KOPT-K1 (cell line): ENCODE measurements around the gene TIMP3.

Source experiments
- H3K27ac ChIP-seq: fragments of 200-600 bp; sonication (generic); 2 replicates; pipeline ENCODE4 v1.5.1; 2016; ENCODE audit warnings: antibody characterized with exemption, mild to moderate bottlenecking, low read depth, low read length; ENCODE audit not compliant: poor library complexity, severe bottlenecking
- H3K36me3 ChIP-seq: fragments of 200-600 bp; sonication (generic); 2 replicates; pipeline ENCODE4 v1.5.1; 2017; ENCODE audit warnings: antibody characterized with exemption, mild to moderate bottlenecking, low read length, moderate library complexity; ENCODE audit not compliant: insufficient read depth
- H3K9me3 ChIP-seq: fragments of 200-600 bp; sonication (generic); 2 replicates; pipeline ENCODE4 v1.5.1; 2017; ENCODE audit warnings: antibody characterized with exemption, low read length, mild to moderate bottlenecking; ENCODE audit not compliant: insufficient read depth, poor library complexity, severe bottlenecking

Gene TIMP3

GRCh38 chr22:32776397-32776796 lies 25.1 kb upstream of the TIMP3 start:
- Histone ChIP-seq H3K36me3 (no peaks in the 10 kb centered on the region), H3K9me3 (no peaks in the 10 kb centered on the region), H3K27ac (no peak overlapping the region)

DNA sequence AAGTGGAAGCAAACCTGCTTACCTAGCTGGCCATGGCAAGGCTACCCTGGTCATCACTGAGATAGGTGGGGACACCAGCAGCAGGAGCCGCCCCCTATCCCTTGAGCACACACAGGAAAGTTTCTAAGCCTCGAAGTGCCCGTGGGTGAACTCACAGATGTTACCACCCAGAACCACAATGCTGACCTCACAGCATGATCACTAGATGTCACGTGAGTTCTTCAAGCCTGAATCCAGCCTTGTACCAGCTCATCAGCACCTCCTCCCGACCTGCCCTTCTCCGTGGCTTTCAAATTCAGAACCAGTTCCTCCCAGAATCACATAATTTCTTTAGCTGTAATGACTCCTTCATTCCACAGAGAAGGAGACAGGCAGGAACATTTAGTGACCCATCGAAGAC lies 24.7 kb upstream of the TIMP3 start:
- Histone ChIP-seq H3K9me3 (no peaks in the 10 kb centered on the region), H3K36me3 (no peaks in the 10 kb centered on the region), H3K27ac (no peak overlapping the region)

- no peaks in the 10 kb centered on the region for H3K36me3 ChIP-seq
- H3K27ac ChIP-seq = no peak overlapping the region
- H3K9me3 ChIP-seq = no peaks in the 10 kb centered on the region
These were observed 23.5 kb upstream of the TIMP3 start for GRCh38 chr22:32777987-32778386.

- Histone ChIP-seq H3K27ac (no peak overlapping the region), H3K9me3 (no peaks in the 10 kb centered on the region), H3K36me3 (no peaks in the 10 kb centered on the region)
These were observed 20.7 kb upstream of the TIMP3 start for GRCh38 chr22:32780726-32781310.

GRCh38 chr22:32781695-32782094 lies 19.8 kb upstream of the TIMP3 start:
- H3K9me3 ChIP-seq = no peaks in the 10 kb centered on the region
- H3K36me3 ChIP-seq = no peaks in the 10 kb centered on the region

GRCh38 chr22:32785321-32786026 lies 16.0 kb upstream of the TIMP3 start:
- Histone ChIP-seq H3K27ac (no peak overlapping the region), H3K9me3 (no peaks in the 10 kb centered on the region), H3K36me3 (no peaks in the 10 kb centered on the region)

More at GRCh38 chr22:32781695-32782094, 19.8 kb upstream of the TIMP3 start:
- no peak overlapping the region for H3K27ac ChIP-seq

- no peaks in the 10 kb centered on the region for H3K36me3 ChIP-seq
- no peaks in the 10 kb centered on the region for H3K9me3 ChIP-seq
- no peak overlapping the region for H3K27ac ChIP-seq
These were observed 15.5 kb upstream of the TIMP3 start for GRCh38 chr22:32786027-32786418.

GRCh38 chr22:32788904-32789624 lies 12.4 kb upstream of the TIMP3 start:
- H3K36me3 ChIP-seq = no peaks in the 10 kb centered on the region
- H3K9me3 ChIP-seq = no peaks in the 10 kb centered on the region
- H3K27ac ChIP-seq = no peak overlapping the region

GRCh38 chr22:32789797-32790620 lies 11.5 kb upstream of the TIMP3 start:
- no peak overlapping the region for H3K27ac ChIP-seq

GRCh38 chr22:32791056-32791455 lies 10.4 kb upstream of the TIMP3 start:
- Histone ChIP-seq H3K9me3 (no peaks in the 10 kb centered on the region), H3K36me3 (no peaks in the 10 kb centered on the region), H3K27ac (no peak overlapping the region)

More at GRCh38 chr22:32789797-32790620, 11.5 kb upstream of the TIMP3 start:
- no peaks in the 10 kb centered on the region for H3K9me3 ChIP-seq
- H3K36me3 ChIP-seq = no peaks in the 10 kb centered on the region

DNA sequence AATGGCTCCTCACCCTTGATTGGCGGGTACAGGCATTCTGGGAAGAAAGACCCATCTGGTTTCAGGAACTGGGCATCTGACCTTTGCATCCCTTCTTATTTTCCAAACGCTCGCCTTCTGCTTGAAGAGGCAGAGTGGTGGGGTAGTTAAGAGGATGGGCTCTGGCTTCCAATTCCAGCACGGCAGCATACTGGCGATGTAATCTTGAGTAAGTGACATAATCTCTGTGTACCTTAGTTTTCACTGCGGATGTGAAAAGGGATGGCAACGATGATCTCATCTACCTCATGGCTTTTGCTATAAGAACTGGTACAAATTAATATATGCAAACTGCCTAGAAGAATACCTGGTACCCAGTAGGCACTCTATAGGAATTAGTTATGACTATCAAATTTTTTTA lies 10.0 kb upstream of the TIMP3 start:
- Histone ChIP-seq H3K9me3 (no peaks in the 10 kb centered on the region), H3K27ac (no peak overlapping the region), H3K36me3 (no peaks in the 10 kb centered on the region)

GRCh38 chr22:32793589-32793988 lies 7.9 kb upstream of the TIMP3 start:
- H3K36me3 ChIP-seq = no peaks in the 10 kb centered on the region
- H3K9me3 ChIP-seq = no peaks in the 10 kb centered on the region
- no peak overlapping the region for H3K27ac ChIP-seq

DNA sequence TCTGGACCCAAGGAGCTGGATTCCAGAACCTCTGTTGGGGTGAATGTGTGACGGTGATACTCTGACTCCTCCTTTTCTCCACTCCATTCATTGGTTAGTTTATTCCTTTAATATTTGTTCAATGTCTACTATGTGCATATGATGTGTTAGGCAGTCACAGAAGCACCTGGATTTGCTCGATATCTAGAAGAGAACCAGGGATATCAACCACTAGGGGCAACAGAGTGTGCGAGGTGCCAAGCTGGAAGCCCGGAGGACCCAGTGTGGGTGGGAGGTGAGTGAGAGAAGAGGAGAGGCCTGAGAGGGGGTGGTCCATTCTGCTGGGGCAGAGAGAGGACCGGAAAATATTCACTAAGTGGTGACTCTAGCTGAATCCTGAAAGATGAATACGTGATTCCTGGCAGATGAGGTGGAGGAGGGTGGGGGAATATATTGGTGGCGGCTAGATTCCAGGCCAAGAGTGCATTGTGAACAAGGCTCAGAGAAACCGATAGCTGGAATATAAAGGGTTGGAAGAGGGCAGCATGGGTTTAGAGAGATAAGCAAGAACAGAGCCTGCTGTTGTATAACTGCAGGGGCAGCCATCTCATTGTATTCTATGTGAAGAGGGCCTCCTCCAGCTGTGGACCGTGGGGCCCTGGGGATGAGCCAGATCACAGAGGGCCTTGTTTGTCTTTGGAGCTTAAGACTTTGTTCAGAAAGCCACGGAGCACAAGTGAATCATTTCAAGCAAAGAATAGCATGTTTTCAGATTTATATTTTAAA lies 6.9 kb upstream of the TIMP3 start:
- no peak overlapping the region for H3K27ac ChIP-seq
- H3K9me3 ChIP-seq = no peaks in the 10 kb centered on the region

DNA sequence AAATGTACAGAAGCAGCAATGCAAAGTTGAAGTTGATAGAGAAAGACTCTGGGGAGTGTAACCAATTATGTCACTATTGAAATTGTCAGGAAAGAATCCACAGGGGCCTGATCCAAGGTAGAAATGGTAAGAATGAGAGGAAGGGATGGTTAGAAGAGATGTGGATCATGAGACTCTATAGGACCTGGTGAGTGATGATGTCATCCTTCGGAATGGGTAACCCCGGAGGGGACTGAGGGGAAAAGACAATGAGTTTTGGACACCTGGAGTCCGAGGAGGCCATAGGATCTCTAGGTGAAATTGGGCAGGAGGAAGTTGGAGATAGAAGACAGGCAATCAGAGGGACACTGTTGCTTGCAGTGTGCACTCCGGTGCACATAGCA lies 6.3 kb upstream of the TIMP3 start:
- no peaks in the 10 kb centered on the region for H3K36me3 ChIP-seq
- no peaks in the 10 kb centered on the region for H3K9me3 ChIP-seq
- H3K27ac ChIP-seq = no peak overlapping the region

More for the DNA sequence above, 6.9 kb upstream of the TIMP3 start:
- no peaks in the 10 kb centered on the region for H3K36me3 ChIP-seq
